ENCODE results near the gene AKAP9.
A peak's percentile ranks its signal among the peaks of the same experiment; 100 is the strongest.
"Not testable (repeated sequence)": the region's sequence is repeated elsewhere in the genome, so short reads cannot be mapped to it uniquely, and the experiment has no call there.

AKAP9 gene

DNA sequence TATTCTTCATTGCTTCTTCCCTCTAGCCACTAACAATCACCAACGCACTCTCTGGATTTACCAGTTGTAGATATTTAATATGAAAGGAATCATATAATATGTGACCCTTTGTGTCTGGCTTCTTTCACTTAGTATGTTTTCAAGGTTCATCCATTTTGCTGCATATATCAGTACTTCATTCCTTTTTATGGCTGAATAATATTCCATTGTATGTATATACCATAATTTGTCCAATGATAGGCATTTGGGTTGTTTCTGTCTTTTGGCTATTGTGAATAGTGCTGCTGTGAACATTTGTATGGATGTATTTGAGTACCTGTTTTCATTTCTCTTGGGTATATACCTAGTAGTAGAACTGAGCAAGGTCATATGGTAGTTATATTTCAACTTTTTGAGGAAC lies 7.3 kb downstream of the AKAP9 start:
- H3K27me3 ChIP-seq (replicated peaks) = no peaks in the 10 kb centered on the region
- H3K36me3 ChIP-seq (replicated peaks) = no peaks in the 10 kb centered on the region
- no peak for TF ChIP-seq CTCF (IDR thresholded peaks at IDR 0.05; ENCODE audit: low read depth, low read length, missing control alignments)
- in situ Hi-C loops (cut with HindIII; ENCODE audit: low pct_ligation_motif_present, low sequenced_read_pairs) = no loop called here
- no peak overlapping the region for H3K27ac ChIP-seq
- H3K4me3 ChIP-seq (ENCODE audit: low read depth, low read length) = no peak overlapping the region
- no peak for DNase-seq

DNA sequence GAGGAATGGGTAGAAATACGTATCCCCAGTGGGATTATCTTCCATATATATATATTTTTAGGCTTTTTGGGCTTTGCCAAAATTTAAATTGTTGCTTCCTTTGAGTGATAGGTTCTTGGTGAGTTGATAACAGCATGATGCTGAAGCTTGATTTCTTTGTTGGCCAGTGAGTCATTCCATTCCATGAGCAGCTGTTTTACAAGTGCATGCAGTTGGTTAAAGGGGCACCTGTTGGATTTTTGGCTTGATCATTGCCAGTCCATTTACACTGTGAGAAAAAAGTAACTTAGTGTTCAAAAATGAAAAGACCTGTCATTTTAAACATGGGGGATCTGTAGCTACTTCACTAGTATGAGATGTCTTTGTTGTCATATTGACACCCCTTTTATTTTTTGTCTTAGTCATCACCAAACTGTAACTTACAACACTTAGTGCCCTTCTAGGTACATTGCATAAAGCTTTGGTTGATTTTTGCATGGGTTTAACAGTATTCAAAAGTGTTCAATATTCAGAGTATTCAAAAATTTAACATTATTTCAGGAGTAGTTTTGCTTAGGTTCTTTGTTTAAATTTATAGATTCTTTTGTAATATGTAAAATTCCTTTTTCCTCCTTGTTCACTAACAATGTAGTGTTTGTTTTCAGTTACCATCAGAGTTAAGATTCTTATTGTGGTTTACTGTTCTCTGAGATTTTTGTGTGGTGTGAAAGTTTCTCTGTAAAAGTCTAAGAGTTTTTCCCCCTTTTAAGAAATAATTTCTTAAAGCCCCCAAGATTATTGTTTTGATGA lies 8.8 kb downstream of the AKAP9 start:
- in situ Hi-C loops (cut with HindIII; ENCODE audit: low pct_ligation_motif_present, low sequenced_read_pairs) = no loop called here
- H3K36me3 ChIP-seq (replicated peaks) = no peaks in the 10 kb centered on the region
- DNase-seq = peak; percentile 39
- H3K4me3 ChIP-seq (ENCODE audit: low read depth, low read length) = no peak overlapping the region
- TF ChIP-seq CTCF (IDR thresholded peaks at IDR 0.05; ENCODE audit: low read depth, low read length, missing control alignments) = no peak
- no peak overlapping the region for H3K27ac ChIP-seq
- H3K27me3 ChIP-seq (replicated peaks) = no peaks in the 10 kb centered on the region

- no peaks in the 10 kb centered on the region for H3K27me3 ChIP-seq (replicated peaks)
- H3K27ac ChIP-seq = no peak overlapping the region
- peak; percentile 7 for DNase-seq
- H3K4me3 ChIP-seq (ENCODE audit: low read depth, low read length) = no peak overlapping the region
- no peaks in the 10 kb centered on the region for H3K36me3 ChIP-seq (replicated peaks)
- in situ Hi-C loops (cut with HindIII; ENCODE audit: low pct_ligation_motif_present, low sequenced_read_pairs) = no loop called here
- TF ChIP-seq CTCF (IDR thresholded peaks at IDR 0.05; ENCODE audit: low read depth, low read length, missing control alignments) = peak; percentile 40
These were observed 13.0 kb downstream of the AKAP9 start for GRCh38 chr7:91953618-91954017.

DNA sequence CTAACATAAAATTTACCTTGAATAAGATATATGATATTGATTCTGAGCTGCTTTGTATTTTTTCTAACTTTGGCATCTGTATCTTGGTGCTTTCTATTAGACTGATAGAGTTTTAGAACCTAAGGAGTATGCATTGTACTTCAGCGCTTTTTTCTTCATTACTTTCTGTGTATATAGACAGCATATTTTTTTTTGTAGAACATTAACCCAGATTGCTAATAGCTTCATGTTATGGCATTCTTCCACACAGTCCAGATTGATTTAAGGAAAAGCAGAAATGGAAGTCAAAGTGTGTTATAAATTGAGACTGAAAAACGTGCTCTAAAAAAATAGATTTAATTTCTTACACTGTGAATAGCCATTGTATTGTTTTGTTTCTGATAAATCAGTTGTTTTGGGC lies 15.8 kb downstream of the AKAP9 start:
- H3K36me3 ChIP-seq (replicated peaks); in situ Hi-C loops (cut with HindIII; ENCODE audit: low pct_ligation_motif_present, low sequenced_read_pairs); H3K27me3 ChIP-seq (replicated peaks); H3K27ac ChIP-seq; DNase-seq; H3K4me3 ChIP-seq (ENCODE audit: low read depth, low read length): not testable (repeated sequence)

GRCh38 chr7:91957232-91957631 lies 16.6 kb downstream of the AKAP9 start:
- Histone ChIP-seq H3K36me3 (replicated peaks) (no peaks in the 10 kb centered on the region), H3K27ac (no peak overlapping the region), H3K27me3 (replicated peaks) (no peaks in the 10 kb centered on the region), H3K4me3 (ENCODE audit: low read depth, low read length) (no peak overlapping the region)
- no peak for DNase-seq
- in situ Hi-C loops (cut with HindIII; ENCODE audit: low pct_ligation_motif_present, low sequenced_read_pairs) = no loop called here
- no peak for TF ChIP-seq CTCF (IDR thresholded peaks at IDR 0.05; ENCODE audit: low read depth, low read length, missing control alignments)

DNA sequence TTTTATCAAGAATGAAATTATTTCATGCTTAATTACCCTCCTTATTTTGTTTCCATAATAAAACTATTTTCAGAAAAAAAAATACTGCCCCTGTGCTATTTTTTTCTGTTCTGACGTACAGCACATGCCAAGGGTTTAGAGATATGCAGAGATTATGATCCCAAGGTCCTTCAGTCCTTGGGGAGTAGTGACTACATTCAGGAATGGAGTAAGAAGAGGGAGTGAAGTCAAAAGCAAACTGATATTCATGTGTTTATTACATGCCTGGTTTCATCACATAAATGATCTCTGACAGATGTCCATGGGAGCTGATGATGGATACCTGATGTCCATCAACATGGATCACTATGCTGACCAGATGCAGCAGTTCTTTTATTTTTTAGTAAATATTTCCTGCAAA lies 17.2 kb downstream of the AKAP9 start:
- Histone ChIP-seq H3K27ac (no peak overlapping the region), H3K4me3 (ENCODE audit: low read depth, low read length) (no peak overlapping the region), H3K36me3 (replicated peaks) (no peaks in the 10 kb centered on the region), H3K27me3 (replicated peaks) (no peaks in the 10 kb centered on the region)
- no peak for TF ChIP-seq CTCF (IDR thresholded peaks at IDR 0.05; ENCODE audit: low read depth, low read length, missing control alignments)
- in situ Hi-C loops (cut with HindIII; ENCODE audit: low pct_ligation_motif_present, low sequenced_read_pairs) = no loop called here
- DNase-seq = peak; percentile 30
